Measurements from ENCODE around the gene BOLA1.
"Not testable (repeated sequence)": the region's sequence is repeated elsewhere in the genome, so short reads cannot be mapped to it uniquely, and the experiment has no call there.

The BOLA1 gene

DNA sequence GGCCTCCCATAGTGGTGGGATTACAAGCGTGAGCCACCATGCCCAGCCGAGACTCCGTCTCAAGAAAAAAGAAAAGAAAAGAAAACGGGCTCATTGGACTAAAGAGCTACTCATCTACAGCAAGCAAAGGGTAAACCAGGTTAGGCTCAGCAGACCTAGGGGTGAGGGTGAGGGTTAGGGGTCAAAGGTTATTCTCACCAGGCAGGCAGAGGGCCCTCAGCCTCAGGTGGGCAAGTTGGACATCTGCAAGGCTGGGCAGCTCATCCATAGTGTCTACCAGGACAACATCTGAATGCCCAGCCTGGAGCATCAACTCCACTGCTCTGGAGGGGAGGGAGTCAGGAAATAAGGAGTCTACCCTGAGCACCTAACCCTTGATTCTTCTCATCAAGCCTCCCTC, 33.8 kb downstream of the BOLA1 start:
- DNase-seq: no peak

DNA sequence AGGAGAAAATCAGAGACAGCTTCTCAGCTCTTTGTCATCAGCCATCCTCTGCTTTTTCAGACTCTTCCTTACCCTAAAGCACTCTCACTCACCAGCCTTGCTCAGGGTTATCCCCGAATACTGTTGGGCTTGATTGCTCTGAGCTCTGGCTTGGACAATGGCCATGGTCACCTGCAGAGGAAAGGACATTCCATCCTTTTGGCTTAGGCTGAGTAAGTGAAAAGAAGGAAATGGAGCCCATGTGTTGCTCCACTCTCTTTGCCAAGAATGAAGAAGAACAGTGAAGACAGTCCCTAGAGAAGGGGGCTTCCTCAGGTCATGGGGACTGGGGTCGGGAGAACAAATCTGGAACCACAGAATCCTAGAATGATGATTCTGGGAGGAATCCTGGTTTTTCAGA, 35.0 kb downstream of the BOLA1 start:
- DNase-seq: no peak

DNA sequence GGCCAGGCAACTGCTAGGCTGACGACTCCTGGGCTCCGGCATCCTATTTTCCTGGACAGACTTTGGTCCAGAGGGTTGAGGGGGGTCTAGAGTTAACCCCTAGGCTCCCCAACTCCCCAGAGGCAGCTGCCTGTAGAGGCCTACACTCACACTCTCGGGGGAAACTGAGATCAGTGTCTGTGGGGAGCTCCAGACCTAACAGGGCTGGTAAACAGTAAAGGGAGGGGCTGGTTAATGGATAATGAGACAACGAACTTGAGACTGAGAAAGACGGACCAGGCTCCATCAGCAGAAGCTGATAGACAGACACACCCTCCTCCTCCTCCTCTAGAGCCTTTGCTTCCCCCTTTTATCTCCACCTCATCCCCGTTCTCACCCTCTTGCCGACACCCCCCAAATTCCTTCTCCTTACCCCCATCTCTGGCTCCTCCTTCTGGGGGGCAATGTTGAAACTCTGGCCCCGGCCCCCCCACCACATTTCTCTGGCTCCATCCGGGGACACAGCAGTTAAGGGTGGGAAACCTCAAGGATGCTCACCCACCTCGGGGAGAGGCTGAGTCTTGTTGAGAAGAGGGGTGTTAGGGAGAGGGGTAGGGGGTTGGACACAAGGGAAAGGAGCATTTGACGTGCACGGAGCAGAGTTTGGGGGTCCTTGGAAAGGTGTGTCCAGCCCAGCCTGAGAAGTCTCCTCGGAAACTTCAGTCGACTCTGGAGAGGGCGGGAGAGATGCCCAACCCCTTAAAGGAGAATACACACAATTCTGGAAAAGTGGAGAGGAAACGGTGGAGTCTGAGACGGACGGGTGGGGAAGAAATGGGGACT, 37.0 kb downstream of the BOLA1 start, which contains the start of gene MTMR11:
TSS of gene MTMR11 (minus strand) at position 710 of the 822 bp plus-strand sequence. CDS start at position 478, 232 bp downstream.
- no peak for DNase-seq

DNA sequence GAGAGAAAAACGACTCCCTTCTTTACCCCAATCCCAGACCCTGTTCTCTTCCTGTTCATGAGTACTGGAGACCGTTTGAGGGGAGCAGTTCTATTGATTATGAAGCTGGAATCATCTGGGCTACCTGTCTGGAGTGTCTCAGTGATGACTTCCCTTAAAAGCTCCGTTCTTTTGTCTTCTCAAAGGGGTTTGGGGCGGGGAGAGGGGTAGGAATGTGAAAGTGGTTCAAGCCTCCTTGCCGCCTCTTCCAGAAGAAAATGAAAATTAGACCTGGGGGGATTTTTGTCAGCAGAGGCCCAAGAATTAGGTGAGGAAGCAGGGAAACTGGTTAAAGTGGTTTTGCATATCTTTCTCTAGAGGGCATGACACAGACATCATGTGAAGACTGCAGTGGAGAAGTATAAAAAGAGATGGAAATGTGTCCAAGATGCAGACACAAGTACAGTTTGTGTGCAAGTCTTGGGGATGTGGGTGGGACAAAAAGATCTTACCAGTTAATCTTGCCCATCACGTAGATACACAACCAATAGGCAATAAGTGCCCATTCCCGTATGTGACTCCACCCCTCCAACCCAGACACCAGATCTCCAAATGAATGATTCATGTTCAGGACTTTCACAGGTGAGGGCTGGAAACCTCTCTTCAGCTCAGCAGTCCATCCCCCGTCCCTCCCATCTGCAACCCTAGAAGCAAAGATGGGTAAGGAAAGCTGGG, 37.8 kb downstream of the BOLA1 start:
- DNase-seq: no peak

DNA sequence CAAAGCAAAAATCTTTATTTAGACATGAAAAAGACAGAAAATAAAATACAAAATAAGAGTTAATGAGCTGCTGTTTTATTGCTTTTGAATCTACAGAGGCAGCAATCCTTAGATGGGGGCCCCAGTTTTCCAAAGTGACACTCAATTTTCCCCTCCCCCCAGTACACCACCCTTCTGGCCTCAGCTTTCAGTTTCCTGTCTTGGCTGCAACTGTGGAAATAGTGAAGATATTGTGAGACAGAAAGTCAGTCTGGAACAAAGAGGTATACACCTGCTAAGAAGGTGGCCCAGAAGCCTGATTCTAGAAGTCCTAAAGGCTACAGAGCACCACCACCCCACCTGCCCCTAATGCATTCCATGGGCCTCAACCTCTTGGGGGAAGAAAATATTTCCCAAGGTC, 38.4 kb downstream of the BOLA1 start:
- no peak for DNase-seq

DNA sequence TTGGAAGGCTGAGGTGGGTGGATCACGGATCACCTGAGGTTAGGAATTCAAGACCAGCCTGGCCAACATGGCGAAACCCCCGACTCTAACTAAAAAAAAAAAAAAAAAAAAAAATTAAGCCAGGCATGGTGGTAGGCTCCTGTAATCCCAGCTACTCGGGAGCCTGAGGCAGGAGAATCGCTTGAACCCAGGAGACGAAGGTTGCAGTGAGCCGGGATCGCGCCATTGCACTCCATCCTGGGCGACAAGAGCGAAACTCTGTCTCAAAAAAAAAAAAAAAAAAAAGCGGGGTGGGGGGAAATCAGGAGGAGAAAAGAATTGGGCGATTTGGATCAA, 39.3 kb downstream of the BOLA1 start:
- not testable (repeated sequence) for DNase-seq

DNA sequence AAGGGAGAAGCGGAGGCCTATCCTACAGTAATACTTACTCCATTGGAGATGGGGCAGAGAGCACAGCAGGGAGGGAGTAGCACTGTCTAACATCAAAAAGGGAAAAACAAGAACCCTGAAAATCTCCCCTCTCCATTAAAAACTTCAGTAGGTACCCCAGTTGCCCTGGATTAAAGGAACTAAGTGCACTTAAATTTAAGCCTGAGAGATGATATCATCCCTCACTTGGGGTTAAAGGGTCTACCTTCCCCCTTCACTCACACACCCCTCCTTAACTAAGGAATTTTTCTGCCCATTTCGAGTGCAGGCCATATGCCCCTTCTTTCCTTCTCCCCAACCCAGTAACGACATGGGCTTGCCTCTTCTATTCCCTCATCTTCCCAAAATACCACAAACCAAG, 41.1 kb downstream of the BOLA1 start:
- DNase-seq: no peak

DNA sequence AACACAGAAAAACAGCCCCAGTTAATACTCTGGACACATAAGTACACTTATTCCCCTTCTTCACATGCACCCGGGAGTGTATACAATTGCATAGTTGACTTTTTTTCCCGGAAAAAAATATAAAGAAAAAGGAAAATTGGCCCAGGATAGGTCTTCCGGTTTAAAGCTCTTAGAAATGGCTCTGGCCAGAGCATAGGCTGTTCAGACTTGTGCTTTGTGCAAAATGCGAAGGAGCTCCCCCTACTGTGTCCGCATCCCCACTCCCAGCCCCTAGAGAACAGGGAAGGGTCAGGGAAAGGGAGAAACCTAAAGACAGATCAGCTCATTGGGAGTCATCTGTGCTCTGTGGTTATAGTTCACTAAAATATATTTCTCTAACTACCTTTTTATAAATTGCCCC, 42.8 kb downstream of the BOLA1 start:
- DNase-seq: no peak

DNA sequence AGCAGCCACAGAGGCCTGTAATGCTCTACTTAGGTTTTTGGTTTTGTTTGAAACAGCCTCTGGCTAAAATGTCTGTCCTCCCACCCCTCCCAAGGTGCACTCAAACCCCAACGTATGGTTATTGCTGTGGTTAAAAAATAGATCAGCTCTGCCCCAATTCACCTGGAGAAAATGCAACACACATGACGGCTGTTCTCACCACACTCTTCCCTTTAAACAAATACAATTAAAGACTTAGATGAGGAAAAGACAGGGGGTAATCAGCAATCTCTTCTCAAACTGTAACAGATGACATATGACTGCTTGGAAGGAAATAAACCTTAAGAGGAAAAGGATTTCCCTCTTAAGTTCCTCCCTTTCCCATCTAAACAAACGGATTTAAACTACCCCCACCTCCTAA, 43.5 kb downstream of the BOLA1 start:
- DNase-seq: no peak

DNA sequence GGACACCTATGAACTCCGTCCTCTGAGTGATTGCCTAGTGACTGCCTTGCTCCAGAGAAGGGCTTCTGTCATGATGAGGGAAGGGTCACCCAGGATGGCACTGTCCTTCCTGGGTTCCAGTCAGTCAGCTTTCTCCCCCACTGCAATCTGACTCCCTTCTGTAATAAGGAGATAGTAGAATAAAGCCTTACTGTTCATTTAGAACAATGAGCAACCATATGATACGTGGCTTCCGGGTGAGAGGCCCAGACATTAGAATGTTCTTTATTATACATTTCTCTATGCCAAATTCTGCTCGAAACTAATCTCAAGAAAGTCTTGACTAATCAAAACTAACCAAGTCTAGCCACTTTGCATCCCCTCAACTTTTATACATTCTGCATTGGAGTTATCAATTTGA, 45.8 kb downstream of the BOLA1 start:
- DNase-seq: no peak

DNA sequence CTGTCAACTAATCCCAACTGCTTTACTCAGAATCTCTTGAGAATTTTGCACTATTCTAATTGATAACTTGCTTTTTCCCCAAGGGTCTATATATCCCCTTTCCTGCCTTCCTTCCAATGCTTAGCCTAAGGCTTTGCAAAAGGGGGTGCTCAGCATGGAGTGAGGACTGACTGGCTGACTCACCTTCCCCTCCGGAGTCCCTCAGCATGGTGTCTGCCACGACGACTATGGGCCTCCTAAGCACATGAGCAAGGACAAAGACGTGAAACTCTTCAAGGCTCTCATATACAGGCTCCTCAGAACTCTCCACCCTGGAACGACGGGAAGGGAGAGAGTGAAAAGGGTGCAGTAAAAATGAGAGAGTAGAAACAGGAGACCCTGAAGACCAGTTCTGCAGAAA, 50.5 kb downstream of the BOLA1 start:
- DNase-seq: no peak
